ENCODE measurements around the gene ACAP3. TPM values are rescaled to one million over a fixed set of nuclear protein-coding genes. Genes with fewer than 3 reads are reported as not detected.
A peak's percentile ranks its signal among the peaks of the same experiment; 100 is the strongest.

The ACAP3 gene
- total and polyA plus RNA-seq, 10 of the 15 experiments (the other 5 are each of a cell fraction or from before 2014, with no cell fraction given): 0.05 to 34.2 (median 7.1) TPM

DNA sequence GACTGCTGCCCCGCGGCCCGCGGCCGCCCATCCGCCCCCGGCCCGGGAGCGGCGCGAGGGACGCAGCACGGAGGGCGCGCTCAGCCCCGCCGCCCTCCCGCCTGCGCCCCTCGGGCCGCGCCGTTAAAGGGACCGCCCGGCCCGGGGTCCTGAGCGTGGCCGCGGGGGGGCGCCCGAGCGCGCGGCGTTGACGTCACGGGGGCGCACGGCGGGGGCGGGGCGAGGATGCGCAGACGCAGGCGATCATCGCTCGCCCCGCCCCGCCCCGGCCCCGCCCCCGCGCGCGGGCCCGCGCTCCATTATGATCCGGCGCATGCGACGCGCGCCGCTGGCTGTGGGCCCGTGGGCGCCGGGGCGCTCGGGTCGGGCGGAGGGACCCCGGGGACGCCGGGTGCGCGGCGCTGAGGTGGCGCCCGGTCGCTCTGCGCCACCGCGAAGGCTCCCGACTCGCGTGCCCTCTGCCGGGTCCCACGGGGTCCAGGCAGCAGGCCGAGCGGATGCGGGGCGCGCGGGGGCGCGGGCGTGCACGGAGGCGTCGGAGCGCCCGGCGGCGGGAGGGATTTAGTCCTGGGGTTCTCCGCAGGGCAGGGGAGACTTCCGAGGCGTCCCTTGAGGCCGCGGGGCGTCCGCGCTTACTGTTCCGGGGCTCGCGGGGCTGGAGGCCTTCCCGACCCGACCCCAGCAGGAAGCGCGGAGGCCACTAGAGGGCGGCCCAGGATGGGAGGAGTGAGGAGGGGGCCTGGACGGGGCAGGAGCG lies 41.7 kb upstream of the ACAP3 start, which contains the start of gene DVL1 (continued):
- TF ChIP-seq ESRRA (IDR thresholded peaks at IDR 0.05; ENCODE audit: low read length): no peak
- TF ChIP-seq, protein P1, sequence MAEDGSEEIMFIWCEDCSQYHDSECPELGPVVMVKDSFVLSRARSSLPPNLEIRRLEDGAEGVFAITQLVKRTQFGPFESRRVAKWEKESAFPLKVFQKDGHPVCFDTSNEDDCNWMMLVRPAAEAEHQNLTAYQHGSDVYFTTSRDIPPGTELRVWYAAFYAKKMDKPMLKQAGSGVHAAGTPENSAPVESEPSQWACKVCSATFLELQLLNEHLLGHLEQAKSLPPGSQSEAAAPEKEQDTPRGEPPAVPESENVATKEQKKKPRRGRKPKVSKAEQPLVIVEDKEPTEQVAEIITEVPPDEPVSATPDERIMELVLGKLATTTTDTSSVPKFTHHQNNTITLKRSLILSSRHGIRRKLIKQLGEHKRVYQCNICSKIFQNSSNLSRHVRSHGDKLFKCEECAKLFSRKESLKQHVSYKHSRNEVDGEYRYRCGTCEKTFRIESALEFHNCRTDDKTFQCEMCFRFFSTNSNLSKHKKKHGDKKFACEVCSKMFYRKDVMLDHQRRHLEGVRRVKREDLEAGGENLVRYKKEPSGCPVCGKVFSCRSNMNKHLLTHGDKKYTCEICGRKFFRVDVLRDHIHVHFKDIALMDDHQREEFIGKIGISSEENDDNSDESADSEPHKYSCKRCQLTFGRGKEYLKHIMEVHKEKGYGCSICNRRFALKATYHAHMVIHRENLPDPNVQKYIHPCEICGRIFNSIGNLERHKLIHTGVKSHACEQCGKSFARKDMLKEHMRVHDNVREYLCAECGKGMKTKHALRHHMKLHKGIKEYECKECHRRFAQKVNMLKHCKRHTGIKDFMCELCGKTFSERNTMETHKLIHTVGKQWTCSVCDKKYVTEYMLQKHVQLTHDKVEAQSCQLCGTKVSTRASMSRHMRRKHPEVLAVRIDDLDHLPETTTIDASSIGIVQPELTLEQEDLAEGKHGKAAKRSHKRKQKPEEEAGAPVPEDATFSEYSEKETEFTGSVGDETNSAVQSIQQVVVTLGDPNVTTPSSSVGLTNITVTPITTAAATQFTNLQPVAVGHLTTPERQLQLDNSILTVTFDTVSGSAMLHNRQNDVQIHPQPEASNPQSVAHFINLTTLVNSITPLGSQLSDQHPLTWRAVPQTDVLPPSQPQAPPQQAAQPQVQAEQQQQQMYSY (CRISPR knock-in tag; IDR thresholded peaks at IDR 0.05): no peak
- no peak for TF ChIP-seq SPI1 (IDR thresholded peaks at IDR 0.05; ENCODE audit: borderline replicate concordance, insufficient read depth, low read depth, low read length)
- peak; percentile 4 to 50; a peak in 2 of 3 replicates for TF ChIP-seq EGR1 (IDR thresholded peaks at IDR 0.05; ENCODE audit: borderline replicate concordance in 1 of 2, low read depth in 2 of 2, low read length in 2 of 2)
- peak; percentile 92 for TF ChIP-seq DPF2 (IDR thresholded peaks at IDR 0.05)
- no peak for TF ChIP-seq SREBF1 (IDR thresholded peaks at IDR 0.05; ENCODE audit: low read length)
- TF ChIP-seq BCL11A (IDR thresholded peaks at IDR 0.05; ENCODE audit: low read depth, low read length): no peak
- no peak for TF ChIP-seq TCF12 (IDR thresholded peaks at IDR 0.05; ENCODE audit: low read depth, low read length)
- TF ChIP-seq NR2F1 (conservative IDR thresholded peaks at IDR 0.05): peak; percentile 87
- TF ChIP-seq, protein P2, sequence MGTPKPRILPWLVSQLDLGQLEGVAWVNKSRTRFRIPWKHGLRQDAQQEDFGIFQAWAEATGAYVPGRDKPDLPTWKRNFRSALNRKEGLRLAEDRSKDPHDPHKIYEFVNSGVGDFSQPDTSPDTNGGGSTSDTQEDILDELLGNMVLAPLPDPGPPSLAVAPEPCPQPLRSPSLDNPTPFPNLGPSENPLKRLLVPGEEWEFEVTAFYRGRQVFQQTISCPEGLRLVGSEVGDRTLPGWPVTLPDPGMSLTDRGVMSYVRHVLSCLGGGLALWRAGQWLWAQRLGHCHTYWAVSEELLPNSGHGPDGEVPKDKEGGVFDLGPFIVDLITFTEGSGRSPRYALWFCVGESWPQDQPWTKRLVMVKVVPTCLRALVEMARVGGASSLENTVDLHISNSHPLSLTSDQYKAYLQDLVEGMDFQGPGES (IDR thresholded peaks at IDR 0.05): no peak
- no peak for TF ChIP-seq MEF2A (IDR thresholded peaks at IDR 0.05; ENCODE audit: insufficient read depth, low read depth, low read length)
- TF ChIP-seq, protein P3, sequence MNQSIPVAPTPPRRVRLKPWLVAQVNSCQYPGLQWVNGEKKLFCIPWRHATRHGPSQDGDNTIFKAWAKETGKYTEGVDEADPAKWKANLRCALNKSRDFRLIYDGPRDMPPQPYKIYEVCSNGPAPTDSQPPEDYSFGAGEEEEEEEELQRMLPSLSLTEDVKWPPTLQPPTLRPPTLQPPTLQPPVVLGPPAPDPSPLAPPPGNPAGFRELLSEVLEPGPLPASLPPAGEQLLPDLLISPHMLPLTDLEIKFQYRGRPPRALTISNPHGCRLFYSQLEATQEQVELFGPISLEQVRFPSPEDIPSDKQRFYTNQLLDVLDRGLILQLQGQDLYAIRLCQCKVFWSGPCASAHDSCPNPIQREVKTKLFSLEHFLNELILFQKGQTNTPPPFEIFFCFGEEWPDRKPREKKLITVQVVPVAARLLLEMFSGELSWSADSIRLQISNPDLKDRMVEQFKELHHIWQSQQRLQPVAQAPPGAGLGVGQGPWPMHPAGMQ (IDR thresholded peaks at IDR 0.05; ENCODE audit: borderline replicate concordance): no peak
- peak; percentile 88 for TF ChIP-seq BACH1 (IDR thresholded peaks at IDR 0.05; ENCODE audit: borderline replicate concordance)
- TF ChIP-seq TARDBP (IDR thresholded peaks at IDR 0.05; ENCODE audit: borderline replicate concordance): peak; percentile 15; the same call in 1 of the 2 replicates
- no peak for TF ChIP-seq CBX3 (IDR thresholded peaks at IDR 0.05; ENCODE audit: borderline replicate concordance, low read depth)
- TF ChIP-seq, protein P4, sequence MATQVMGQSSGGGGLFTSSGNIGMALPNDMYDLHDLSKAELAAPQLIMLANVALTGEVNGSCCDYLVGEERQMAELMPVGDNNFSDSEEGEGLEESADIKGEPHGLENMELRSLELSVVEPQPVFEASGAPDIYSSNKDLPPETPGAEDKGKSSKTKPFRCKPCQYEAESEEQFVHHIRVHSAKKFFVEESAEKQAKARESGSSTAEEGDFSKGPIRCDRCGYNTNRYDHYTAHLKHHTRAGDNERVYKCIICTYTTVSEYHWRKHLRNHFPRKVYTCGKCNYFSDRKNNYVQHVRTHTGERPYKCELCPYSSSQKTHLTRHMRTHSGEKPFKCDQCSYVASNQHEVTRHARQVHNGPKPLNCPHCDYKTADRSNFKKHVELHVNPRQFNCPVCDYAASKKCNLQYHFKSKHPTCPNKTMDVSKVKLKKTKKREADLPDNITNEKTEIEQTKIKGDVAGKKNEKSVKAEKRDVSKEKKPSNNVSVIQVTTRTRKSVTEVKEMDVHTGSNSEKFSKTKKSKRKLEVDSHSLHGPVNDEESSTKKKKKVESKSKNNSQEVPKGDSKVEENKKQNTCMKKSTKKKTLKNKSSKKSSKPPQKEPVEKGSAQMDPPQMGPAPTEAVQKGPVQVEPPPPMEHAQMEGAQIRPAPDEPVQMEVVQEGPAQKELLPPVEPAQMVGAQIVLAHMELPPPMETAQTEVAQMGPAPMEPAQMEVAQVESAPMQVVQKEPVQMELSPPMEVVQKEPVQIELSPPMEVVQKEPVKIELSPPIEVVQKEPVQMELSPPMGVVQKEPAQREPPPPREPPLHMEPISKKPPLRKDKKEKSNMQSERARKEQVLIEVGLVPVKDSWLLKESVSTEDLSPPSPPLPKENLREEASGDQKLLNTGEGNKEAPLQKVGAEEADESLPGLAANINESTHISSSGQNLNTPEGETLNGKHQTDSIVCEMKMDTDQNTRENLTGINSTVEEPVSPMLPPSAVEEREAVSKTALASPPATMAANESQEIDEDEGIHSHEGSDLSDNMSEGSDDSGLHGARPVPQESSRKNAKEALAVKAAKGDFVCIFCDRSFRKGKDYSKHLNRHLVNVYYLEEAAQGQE (IDR thresholded peaks at IDR 0.05; ENCODE audit: low read depth, low read length): no peak
- no peak for TF ChIP-seq CHD2 (IDR thresholded peaks at IDR 0.05; ENCODE audit: borderline replicate concordance, low read depth, low read length)
- TF ChIP-seq, protein P5, sequence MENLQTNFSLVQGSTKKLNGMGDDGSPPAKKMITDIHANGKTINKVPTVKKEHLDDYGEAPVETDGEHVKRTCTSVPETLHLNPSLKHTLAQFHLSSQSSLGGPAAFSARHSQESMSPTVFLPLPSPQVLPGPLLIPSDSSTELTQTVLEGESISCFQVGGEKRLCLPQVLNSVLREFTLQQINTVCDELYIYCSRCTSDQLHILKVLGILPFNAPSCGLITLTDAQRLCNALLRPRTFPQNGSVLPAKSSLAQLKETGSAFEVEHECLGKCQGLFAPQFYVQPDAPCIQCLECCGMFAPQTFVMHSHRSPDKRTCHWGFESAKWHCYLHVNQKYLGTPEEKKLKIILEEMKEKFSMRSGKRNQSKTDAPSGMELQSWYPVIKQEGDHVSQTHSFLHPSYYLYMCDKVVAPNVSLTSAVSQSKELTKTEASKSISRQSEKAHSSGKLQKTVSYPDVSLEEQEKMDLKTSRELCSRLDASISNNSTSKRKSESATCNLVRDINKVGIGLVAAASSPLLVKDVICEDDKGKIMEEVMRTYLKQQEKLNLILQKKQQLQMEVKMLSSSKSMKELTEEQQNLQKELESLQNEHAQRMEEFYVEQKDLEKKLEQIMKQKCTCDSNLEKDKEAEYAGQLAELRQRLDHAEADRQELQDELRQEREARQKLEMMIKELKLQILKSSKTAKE (IDR thresholded peaks at IDR 0.05; ENCODE audit: low read depth, poor library complexity, severe bottlenecking): no peak
